ENCODE data around the gene KIF18B.

GRCh38 chr17:44906010-44906646 is 41.4 kb downstream of the KIF18B start:
- TF ChIP-seq CTCF (IDR thresholded peaks at IDR 0.05): no peak
- TF ChIP-seq POLR2AphosphoS5 (IDR thresholded peaks at IDR 0.05): no peak
